HG03460 (cell line): ENCODE measurements around the gene TFAP2C.
"Not testable (repeated sequence)": the region's sequence is repeated elsewhere in the genome, so short reads cannot be mapped to it uniquely, and the experiment has no call there.

ENCODE experiments used
- ATAC-seq: cut with Tn5 transposase; IDR thresholded peaks from one replicate; pipeline ENCODE4 v1.9.1; 2021; ENCODE audit not compliant: unreplicated experiment

Gene TFAP2C

DNA sequence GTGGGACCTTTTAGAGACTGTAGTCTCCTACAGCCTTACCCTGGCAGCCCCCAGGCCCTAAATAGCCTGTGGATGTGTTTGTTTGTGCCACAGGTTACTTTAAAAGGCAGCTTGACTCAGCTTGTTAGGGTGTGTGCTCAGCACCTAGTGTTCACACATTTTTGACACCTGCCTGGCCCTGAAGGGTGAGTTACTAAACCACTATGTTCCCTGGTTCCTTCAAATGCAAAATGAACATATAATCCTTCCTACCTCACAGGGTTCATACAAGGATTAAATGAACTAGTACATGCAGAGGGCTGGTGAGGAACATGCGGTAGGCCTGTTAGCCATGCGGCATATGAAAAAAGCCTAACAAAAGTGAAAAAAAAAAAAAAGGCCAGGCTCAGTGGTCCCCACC is 14.9 kb upstream of the TFAP2C start:
- no peak for ATAC-seq

DNA sequence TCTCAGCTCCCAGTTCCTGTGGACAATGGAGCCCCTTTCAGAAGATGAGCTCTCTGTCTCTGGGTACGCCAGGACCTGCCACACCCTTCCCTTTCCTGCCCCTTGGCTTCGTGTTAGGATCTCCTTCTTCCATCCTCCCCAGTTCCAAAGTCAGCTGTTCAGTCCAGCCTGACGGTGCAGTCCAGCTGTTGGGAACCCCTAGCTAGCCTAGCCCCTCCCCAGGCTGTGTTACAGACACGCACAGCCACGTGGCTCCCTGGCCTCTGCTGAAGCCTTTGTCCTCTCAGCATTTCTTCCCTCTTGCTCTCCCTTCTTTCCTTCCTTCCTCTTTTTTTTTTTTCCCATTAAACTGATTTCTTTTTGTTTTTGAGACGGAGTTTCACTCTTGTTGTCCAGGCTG is 12.4 kb upstream of the TFAP2C start:
- ATAC-seq: no peak

DNA sequence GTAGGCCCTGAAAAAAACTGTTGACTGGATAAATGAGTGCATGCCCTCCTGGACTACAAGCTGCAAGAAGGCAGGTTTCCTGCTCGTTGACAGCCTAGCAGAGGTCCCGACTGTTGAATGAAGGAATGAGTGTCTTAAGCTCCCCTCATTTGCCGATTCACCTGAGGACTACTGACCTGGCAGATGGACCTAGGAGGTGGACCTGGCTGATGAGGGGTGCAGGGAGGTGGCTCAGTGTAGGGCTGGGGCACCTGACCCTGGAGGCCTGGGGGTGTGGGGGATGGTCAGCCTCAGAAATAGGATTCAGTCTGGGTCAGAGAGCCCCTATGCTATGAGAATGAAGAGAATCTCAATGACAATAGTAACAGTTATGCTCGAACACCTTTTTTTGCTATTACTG is 11.6 kb upstream of the TFAP2C start:
- ATAC-seq: no peak

DNA sequence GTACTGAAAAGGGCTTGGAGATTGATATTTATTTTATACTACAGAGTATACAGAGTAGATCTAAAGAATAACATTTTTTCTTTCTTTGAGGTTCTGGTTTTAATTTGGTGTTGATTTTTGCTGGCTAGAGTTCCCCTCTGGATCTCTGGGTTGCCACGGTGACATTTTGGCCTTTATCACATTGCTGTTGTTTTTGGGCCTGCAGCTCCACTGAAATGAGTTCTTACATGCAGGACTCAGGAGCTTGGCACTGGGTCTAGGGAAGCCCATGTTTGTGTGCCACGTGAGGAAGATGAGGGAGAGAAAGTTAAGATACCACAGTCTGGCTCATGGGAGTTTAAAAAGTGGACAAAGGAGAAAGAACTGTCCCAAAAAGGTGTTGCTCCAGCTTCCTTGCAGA is 7.4 kb upstream of the TFAP2C start:
- no peak for ATAC-seq

DNA sequence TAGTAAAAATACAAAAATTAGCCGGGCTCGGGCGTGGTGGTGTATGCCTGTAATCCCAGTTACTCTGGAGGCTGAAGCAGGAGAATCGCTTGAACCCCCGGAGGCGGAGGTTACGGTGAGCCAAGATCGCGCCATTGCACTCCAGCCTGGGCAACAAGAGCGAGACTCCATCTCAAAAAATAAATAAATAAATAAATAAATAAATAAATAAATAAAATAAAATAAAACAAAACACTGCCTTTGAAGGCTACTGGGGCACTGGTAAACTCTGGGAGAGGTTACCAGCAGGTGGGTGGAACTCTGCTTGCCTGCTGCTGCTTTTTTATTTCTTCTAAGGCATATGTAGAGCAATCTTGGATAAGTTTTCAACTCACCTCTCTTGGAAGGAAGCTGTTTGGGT is 5.2 kb upstream of the TFAP2C start:
- ATAC-seq: not testable (repeated sequence)

DNA sequence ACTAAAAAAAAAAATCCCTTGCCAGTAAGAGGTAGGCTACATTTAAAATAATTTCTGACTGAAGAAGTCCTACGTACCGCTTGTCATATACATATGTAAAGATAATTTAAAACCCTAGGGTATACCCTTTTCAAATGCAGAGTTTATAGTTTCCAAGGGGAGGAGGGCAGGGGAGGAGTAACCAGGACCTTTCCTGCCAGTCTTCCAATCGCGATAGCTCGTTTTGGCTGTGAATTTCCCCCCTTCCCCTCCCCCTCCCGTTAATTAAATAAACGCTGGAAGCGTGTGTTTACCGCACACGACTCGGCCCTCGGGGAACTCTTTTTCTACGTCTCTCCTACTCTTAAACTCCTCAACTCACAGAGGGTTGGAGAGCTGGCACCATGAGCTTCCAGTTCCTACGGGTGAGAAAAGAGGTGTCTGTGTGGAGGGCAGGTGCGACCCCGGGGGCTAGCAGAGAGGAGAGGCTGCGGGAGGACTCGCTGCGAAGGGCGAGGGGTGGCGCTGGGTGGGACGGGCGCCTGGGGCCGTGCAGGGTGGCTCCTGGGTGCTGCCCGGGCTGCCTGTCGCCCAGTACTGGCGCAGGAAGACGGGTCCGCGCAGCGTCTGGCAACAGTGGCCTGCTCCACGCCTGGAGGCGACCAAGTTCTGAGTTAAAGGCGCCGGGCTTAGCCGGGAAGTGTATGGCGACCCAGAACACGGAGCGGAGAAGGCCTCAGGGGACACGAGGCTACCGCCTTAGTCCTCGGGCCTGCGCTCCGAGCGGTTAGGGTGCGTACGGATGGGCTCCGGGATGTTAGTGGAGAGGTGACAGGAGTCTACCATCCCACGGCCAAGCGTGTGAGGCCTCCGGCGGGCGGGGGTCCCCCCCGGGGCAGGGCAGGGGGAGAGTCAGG is 4.1 kb upstream of the TFAP2C start:
- ATAC-seq: no peak

DNA sequence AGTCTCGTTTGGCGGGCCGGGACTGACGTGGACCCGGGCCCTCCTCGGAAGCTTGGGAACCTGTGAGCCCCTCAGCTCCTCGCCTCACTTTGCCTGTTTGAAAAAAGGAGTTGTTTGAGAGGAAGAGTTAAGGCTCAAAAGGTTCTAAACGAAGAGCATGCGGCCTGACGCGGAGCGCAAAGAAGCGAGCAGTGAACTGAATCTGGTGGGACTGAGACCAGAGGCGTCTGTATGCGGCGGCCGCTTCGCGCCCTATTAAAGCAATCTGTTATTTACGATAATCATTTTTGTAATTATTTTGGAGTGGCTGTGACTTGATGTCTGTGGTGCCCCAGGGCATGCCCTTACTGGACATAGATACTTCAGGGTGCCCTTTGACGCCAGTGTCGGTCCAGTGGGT is 3.3 kb upstream of the TFAP2C start:
- ATAC-seq: no peak

DNA sequence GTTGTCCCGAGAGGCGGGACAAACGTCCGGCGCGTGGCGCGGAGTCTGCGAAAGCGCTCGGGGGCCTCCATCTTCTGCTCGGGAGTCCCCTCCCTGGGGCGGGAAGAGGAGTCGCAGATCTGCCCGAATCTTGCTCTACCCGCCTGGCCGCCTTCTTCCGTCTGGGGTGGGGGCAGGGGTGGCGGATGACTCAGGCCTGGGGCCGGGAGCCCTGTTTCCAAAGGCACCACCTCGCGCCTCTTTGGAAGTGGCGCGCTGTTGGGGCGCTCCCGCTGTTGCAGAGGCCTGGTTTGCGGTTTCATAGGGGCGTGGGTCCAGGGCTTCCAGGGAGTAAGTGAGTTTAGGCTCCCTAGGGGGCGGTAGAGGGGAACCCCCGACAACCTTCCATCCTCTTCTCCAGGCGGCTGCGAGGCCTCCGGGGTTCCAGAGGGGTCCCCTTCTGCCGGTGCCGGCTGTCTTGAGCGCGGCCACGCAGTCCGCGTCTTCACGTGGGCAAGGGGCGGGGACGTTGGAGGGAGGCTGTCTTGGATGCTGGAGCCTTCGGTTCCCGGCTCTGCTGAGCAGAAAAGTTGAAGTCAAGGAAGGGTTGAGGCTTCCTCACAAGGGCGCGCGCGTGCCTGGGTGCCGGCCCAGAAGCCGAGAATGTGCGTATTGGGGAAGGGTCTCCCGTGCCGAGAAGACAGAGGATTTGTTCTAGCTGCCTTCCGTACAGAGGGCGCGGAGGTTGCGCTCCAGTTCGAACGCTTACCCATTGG is 2.6 kb upstream of the TFAP2C start:
- ATAC-seq: no peak

DNA sequence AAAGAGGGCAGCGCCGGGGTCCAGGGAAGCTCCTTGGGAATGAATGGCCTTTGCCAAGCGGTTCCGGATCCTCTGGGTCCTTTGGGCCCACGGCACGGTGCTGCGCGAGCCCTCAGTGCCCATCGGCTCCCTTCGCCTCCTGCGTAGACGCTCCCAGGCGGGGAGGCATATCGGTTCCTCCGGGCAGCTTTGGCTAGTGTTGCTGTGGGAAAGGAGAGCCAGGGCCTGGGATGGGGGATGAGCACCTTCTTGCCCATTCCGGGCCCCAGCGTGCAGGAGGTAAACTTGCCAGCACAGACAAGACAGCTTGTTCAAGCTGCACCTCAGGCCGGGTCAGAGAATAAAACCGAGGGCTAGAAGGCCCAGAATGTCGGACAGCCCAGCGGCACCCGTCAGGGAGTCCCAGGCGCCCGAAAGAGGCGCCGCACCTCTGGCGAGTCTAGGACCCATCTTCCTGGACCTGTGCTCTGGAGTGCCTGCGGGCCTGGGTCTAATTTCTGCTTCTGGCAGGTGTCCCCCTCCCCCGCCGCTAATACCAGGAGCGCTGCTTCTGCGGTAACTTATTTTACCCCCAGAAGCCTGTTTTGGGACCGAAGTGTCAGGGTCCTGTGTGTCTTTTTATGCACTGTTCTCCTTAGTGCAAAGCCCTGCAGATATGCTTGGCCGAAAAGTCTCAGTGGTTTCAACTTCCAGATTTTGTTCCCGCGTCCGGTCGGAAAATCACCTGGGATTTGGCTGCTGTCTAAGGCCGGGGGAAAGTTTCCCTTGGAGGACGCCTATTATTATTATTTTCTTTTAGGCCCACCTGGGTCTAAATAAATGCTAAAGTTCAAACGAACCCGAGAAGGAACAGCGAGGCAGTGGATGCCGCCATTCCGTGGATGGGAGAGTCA is 1.7 kb upstream of the TFAP2C start:
- ATAC-seq: no peak

DNA sequence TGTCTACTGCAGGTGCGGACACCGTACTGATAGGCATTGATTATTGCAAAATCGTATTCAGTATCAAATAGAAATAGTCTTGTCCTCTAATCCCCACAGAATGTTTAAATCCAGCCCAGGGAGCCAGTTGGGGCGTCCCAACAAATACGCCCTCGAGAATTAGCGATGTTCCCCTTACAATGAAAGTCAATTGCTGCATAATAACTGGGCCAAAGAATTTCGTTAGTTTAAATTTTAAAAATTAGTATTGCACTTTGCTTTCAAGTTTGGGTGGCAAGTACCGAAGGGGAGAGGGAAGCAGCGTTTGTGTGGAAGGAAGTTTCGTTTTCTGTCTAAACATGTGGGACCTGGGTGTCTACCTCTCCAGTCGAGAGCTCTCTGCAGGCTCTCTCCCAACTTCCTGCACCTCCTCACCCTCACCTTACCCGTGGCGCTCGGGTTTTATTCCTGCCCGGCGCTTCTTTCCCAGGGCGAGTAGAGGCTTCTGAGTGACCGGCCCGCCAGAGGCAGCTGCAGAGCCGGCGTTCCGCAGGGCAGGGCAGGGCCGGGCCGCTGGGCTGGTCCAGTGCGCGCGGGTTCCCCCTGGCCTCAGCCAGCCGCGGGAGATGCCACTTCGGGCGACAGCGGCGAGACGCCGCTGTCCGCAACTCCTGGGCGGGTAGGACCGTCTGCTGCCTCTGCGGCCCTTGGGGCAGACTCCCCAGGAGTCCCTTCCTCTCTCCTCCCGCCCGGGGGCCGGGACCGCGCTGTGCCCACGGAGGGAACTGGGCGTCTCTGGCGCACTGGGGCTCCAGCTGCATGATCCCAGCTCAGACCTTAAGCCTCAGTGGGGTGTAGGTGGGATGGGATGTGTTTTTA is 862 bp upstream of the TFAP2C start:
- no peak for ATAC-seq

DNA sequence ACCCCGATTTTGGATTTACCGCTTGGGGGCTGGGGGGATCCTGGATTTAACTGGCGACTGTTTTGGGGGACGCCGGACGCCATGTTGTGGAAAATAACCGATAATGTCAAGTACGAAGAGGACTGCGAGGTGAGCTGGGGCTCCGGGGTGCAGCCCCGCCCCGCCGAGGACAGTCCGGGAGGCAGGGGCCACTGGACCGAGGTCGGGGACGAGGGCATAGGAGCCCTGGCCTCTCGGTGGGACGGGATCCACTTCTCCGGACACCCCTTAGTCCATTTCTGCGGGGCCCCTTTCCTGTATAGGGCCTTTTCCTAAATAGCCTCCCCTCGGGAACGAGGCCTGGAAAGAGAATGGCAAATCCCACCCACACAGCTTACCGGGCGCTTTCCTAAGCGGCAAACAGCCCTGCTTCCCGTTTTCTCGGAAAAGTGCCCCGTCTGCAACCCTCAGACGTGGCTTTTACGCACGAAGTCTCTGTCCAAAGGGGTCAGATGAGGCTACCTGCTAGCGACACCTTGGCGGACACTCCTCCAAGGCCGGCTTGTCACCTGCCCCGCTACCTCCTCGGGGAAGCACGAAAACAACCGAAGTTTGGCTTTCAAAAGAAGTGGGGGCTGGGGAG is 469 bp downstream of the TFAP2C start:
- ATAC-seq: no peak

DNA sequence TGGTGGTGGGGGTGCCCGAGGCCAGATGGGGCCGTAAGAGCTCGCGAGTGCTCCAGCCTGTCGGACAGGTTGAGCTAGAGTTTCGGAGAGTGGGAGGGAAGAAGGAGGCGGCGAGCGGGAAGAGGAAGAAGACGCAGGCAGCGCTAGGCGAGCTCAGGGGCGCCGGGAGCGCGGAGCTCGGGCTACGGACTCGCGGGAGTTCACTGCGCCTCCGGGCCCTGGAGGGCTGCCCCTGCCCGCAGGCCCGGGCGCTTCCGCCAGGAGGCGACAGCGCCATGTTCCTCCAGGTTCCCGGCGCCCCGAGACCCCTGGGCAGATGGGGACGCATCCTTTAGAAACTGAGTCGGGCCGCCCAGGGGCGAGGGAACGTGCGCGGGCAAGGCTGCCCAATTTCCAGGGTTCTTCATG is 984 bp downstream of the TFAP2C start:
- ATAC-seq: no peak

DNA sequence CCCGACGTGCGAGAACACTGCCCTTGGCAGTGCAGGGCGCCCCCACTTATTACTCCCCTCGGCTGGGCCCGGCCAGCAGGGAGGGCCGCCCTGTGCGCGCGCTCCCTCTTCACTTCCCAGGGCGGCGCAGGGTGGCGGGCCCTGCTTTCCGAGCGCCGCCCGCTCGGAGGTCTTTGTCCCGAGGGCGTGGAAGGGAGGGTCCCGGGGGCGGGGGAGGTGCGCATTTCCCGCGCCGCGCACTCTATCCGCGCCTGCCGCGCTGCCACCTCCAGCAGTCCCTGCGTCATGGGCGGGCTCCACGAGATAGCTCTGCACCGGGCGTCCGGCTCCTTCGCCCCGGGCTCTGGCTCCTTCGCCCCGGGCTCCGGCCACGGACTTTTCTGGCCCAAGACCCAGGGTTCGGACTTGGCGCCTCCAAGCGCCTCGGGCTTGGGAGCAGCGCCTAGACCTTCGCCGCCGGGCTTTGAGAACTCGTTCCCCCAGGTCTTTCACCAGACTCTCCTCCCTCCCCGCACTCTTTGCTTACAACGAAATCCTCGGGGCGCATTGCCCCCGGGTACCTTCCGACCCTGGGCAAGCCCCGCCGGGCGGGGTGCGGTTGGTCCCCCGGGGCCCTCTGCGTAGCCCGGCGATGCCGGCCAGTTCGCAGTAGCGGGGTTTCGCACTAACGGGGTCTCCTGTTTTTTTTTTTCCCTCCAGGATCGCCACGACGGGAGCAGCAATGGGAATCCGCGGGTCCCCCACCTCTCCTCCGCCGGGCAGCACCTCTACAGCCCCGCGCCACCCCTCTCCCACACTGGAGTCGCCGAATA is 1.6 kb downstream of the TFAP2C start:
- no peak for ATAC-seq

DNA sequence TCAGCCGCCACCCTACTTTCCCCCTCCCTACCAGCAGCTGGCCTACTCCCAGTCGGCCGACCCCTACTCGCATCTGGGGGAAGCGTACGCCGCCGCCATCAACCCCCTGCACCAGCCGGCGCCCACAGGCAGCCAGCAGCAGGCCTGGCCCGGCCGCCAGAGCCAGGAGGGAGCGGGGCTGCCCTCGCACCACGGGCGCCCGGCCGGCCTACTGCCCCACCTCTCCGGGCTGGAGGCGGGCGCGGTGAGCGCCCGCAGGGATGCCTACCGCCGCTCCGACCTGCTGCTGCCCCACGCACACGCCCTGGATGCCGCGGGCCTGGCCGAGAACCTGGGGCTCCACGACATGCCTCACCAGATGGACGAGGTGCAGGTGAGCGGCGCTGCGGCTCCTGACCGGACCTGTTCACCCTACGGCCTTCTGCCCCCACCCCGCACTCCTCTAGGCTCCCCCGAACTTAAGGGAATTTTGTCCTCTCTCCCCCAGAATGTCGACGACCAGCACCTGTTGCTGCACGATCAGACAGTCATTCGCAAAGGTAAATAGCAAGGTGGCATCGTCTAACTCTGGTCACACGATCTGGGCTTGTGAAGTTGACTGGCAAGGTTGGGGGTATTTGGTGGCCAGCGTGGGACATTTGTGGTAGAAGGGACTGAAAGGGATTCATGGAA is 2.3 kb downstream of the TFAP2C start:
- no peak for ATAC-seq

DNA sequence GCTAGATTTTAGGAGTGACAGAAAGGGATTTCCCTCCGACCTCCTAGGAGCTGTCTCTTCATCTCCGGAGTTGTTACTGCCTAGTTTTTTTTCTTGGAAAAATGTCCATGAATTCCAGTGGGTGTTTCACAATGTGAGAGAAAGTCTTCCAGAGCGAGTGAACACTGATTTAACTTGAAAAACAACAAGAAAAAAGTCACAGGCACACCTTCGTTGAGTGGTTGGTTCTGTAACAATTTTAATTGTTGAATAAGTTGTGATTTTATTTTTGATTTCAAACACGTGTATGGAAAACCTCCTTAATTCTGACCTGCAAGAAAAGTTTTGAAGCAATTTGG is 2.9 kb downstream of the TFAP2C start:
- no peak for ATAC-seq

DNA sequence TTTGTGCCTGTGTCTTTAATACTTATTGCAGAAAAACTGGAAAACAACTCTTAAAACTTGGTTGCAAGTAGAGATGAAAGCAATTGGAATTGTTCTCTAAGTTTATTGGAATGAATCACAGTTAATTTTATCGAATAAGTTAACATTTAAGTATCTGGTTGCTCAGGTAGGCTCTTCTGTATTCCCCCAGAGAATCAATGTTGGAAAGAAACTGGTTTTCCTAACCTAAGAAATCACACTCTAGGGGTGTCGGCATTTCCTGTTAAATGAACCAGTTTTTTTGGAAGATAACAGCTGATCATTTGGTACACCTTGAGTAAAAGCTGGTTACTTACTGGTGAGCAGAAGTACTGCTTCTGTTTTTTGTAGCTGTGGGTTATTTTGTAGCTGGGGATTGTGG is 5.2 kb downstream of the TFAP2C start:
- no peak for ATAC-seq

DNA sequence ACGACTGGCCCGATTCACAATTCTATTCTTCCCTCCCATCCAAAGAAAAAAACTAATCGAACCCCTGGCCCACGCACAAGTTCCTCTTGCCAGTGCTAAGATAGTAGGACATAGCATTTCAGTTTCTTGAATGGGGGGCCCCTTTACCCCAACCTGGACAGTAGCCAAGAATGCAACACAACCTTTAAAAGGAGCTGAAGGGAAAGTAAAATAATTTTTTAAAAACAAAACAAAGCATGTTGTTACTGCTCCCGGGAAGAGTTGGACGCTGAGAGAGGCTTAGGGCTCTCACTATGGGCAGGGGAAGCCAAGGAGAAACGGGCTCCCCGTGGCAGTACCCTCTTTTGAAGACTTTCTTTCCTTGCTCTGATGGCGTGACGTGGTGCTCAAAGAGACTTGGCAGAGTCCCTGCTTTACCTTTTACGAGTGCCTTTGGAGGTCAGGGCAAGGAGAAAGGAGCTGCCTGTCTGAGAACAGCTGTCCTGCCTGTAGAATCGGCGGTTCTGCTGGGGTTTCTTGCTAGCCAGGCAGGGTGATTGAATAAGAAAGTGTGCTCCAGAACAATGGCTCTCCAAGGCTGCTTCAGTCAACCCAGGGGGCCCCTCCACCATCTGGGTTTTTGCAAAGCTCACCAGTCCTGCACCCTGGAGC is 5.8 kb downstream of the TFAP2C start:
- ATAC-seq: no peak

DNA sequence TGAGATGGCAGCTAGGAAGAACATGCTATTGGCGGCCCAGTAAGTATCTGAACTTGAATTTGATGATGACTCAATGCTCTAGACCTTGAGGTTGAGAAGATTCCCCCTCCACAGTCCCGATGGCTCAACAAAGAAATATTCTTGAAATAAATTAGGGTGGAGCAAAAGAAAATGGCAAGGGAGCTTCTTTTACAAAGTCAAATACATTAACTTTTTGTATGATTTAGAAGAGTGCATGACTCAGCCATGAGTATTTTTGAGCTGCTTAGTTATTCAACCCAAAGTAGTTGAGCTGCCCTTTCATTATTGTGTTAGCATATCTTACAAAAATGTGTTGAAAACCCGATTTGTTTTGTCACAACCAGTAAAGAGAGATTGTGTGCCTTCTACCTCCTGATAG is 7.6 kb downstream of the TFAP2C start:
- ATAC-seq: no peak
